ENCODE measurements around the gene MEG3.

Gene MEG3

GRCh38 chr14:100846309-100846859 lies 20.5 kb downstream of the MEG3 start:
- DNase-seq (ENCODE audit: low spot score): no peak

DNA sequence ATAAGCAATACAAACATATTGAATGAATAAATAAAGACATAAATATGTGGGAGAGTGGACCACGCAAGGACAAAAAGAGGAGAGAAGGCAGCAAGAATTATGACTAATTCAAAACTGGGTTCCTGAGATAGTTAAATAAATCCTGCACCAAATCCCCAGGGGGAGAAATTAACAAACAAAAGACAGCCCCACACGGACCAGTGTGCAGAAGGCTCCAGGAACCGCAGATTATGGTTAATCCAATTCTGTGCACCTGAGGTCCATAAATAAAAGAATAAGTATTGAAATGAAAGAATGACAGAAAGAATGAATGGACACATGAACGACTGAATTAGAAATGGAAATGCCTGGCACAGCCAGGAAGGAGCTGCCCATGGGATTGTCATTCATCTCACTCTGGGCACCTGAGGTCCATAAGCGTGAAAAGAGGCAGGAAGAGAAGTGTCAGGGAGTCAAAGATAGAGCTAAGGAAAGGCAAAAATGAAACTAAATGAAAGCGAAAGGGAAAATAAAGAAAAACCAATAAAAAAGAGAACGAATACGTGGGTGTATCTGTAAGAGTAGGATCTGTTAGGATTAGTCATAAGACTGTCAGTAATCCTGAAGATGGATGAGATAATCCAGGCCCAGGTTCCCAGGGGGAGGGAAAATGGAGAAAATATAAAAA lies 23.3 kb downstream of the MEG3 start:
- no peak for DNase-seq (ENCODE audit: low spot score)

DNA sequence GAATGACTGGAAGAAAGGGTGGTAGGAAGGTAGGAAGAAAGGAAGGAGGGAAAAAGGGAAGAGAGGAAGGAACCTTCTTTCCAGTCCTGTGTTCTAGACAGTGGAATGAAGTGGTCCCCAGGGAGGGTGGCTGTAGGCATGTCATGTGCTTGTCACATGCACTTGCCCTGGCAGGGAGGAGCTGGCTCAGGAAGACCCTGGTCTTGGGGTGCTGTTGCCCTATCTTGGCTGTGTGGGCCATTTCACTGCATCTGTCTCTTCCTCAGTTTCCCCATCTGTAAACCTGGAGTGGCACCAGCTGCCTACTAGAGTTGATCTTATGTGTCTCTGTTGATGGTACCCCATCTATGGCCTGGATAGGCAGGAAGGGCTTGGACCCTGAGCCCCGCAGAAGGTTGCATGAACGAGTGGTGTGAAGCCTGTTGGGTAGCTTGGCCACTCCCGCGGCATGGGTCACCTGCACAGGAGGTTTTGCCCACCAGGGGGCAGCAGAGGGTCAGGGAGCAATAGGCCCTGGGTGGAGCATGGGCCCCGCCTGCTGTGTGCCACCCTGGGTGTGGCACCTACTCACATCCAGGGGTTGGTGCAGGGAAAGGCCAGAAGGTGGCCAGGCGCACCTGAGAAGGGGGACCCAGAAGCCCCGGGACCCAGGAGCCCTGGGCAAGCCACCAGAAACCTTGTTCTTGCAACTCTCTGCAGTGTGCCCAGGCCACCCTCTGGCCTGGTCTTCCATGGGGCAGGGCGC lies 25.1 kb downstream of the MEG3 start:
- DNase-seq (ENCODE audit: low spot score): peak; percentile 58

DNA sequence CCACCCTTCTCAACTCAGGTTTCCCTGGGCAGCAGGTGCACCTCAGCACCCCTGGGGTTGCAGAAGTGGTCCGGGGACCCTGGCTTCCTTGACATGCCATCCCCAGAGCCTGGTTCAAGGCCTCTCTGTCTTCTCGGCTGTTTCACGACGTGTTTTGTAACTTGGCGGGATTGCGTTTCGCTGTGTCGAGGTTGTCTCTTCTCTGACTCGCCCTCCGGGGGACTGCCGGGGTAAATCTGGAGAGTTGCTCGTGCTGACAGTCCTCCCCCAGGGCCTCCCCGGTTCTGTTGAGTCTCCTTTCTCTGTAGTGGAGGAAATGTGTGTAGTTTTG lies 25.6 kb downstream of the MEG3 start:
- no peak for DNase-seq (ENCODE audit: low spot score)

DNA sequence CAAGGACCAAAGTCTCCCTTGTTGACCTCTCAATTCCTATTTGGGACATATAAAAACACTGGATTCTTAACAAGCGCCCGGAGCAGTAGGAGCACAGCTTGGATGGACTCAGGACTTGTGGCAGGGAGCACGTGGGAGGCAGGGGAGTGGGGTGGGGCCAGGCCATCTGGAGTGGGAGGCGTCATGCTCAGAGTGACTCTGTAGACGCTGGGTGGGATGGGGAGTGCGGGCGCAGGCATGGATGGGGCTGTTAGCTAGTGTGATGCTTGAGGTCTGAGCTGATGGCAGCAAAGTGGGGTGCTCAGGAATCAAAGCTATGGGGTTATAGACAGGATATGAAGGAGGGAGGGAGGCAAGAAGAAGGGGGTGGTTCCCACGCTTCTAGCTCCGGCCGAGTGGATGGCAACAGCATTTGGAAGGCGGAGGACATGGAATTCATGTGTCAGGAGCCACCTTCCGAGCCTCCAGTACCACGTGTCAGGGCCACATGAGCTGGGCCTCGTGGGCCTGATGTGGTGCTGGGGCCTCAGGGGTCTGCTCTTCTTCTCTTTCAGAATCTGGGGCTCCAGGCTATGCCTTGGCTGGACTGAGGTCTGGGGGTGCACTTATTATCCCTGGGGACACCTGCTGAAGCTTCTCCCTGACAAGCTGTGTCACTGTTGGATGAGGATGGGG lies 26.2 kb downstream of the MEG3 start:
- DNase-seq (ENCODE audit: low spot score): no peak

DNA sequence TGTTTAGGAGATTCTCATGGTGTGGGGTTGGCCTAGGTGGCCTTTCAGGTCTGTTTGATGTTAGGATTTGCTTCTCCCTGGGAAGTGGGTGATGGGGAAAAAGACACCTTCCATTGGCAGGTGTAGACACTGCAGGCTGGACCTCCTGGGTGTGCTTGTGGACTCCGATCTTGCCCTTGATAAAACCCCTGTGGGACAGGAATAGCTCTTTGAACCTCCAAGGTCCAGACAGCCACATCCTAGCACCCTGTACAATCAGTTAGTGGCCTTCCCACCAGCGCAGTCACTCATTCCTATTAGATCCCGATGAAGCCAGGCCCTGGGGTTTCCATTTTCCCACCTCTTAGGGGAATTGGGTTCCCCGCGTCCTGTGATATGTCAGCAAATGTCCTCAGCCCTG lies 28.5 kb downstream of the MEG3 start:
- no peak for DNase-seq (ENCODE audit: low spot score)

DNA sequence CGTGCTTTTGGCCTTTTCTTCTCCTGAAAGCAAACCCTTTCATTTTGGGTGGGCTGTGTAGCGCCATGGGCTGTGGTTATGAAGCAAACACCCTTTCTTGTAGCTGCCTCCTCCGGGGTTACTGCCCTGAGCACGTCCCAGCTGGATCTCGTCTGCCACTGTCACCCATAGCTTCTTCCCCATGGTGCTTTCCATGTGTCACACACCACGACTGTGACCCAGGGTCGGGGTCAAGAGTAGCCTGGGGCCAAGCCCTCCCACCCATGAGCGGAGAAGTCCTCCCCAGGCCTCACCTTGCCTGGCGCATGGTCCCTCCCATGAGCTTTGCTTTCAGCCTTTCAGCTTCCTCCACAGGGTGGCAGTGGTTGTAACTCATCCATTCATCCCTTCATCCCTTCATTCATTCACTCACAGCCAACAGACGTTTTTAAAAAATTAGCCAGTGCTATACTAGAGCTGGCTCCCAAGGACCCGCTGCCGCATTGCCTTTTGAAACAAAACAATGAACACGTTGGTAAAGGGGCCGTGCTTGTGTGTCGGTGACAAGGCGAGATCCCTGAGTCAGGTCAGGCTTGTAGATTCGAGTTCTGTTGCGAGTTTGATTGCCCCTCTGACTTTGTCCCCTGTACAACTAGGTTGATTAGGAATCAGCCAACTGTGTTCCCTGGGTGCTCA lies 29.5 kb downstream of the MEG3 start:
- no peak for DNase-seq (ENCODE audit: low spot score)

GRCh38 chr14:100856056-100856950 lies 30.4 kb downstream of the MEG3 start:
- no peak for DNase-seq (ENCODE audit: low spot score)

DNA sequence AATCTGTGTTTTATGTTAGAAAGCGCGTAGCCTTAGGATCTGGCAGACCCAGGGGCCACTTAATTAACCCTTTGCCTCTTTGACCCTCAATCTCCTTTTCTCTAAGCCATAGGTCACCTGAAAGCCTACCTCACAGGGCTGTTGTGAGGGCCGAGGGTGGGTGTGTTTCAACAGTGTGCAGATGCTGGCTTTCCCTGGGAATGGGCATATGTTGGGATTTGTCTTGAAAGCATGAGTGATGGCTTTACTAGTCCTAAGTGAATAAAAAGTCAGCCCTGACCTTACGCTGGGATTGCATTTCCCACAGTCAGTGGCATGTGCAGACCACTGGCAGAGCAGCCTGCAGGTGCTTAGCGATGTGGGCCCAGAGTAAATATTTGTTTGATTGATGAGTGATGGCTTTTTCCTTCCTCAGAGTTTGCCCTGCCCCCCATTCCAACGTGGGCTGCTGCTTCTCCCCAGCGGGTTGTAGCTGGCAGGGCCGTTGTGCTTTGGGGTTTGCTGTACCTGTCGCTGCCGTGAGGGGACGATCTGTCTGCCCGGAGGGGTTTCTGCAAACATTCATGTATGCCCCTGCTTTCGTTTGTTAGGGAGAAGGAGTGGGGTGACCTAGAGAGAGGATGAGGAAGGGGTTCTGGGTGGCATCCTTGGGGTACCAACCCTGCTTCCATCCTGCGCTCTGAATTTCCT lies 31.5 kb downstream of the MEG3 start:
- DNase-seq (ENCODE audit: low spot score): no peak

DNA sequence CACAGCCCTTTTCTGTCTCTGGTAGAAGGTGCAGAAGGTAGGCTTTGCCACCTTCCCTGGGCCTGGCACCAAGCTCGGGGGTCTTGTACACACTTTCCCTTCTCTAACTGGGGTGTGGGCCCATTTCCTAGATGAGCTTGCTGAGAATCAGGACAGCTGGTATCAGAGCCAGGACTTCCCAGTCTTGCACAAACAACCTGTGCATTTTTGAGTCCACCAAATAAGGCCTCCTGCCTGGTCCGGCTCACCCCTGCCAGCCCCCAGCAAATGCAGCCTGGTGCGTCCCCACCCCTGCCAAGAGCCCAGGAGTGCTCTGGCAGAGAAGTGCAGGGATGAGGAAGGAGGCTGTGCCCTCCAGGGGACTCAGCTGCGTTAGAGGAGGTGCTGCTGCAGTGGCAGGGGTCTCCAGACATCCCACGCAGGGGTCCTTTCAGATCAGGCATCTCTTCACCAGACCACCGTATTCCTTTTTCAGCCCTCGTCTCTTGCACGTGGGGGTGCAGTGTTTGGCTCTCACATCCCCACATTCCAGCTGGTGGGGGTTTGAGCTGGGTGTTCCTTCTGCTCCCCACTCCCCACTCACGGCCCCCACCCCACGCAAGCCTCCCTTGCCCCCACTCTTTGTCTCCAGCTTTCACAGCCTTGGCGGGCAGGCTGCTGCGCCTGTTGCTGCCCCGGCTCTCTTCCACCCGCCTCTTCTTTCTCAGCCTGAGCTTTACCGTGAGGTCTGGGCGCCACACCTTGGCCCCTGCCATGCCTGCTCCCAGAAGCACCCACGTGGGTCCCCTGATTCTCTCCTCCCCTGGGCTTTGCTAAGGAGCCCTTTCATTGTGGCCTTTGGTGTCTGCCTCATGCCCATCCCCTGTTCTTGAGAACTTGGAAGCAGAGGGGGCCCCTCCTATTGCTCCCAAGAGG lies 32.3 kb downstream of the MEG3 start:
- no peak for DNase-seq (ENCODE audit: low spot score)

DNA sequence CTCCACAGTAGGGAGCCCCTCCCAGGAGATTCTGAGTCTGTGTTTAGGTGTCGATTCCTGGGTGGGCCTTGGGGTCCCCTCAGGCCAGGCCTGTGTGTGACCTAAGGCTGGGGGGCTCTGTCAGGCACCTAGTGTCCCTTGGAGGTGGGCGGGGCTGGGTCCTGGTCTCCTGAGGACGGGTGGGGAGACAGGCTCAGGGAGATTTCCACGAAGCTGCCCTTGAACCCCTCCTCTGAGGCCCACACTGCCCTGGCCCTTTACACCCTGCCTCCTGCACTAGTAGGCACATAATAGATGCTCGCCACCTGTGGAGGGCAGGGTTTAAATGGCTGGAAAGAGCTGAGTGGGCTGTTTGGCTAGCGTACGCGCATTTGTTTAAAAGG lies 32.9 kb downstream of the MEG3 start:
- no peak for DNase-seq (ENCODE audit: low spot score)

DNA sequence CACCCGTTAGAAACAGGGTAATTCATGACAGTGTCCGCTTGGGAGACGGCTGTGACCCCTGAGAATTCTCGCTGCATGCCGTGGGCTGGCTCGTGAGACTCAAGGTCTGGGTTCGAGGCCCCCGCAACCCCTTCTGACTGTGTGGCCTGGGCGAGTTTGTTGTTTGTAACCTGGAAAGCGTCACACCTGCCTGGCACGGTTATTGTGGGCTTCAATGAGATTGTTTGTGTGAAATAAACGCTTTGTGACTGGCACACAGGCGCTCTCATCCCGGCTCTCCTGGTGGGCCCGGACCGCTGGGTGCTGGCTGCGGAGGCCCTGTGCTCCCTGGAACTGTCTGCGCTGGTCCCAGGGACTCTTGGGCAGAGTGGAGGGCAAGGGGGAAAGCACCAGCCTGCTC lies 33.9 kb downstream of the MEG3 start:
- DNase-seq (ENCODE audit: low spot score): no peak

GRCh38 chr14:100860556-100861187 lies 34.8 kb downstream of the MEG3 start:
- no peak for DNase-seq (ENCODE audit: low spot score)

DNA sequence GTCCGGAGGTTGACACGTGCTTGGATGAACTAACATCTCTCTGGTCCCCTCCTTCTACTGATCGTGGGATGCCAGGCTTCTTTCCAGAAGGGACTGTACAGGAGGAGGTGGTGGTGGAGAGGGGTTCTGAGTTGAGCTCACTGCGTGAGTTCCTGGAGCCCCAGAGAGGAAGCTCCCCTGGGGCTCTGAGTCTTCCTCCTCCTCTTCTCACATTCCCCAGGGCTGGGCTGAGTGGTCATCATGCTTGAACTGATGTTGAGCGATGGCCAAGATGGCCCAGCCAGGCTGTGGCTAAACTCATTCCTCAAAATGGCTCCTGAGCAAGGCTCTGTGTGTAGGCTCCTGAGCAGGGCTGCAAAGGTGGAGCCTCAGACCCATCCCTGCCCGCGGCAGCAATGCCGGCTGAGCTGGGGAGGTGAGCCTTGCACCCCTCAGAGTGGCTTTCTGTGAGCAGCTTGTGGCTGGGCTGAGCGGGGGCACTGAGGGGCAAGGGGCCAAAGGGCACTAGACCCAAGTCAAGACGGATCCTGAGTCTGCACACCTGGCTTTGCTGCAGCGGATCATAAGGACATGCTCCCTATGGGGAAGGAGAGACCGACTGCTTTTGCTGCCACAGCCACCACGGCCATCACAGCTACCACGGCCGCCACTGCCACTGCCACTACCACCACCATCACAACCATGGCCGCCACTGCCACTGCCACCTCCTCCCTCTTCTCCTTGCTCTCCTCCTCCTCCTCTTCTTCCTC lies 35.4 kb downstream of the MEG3 start:
- DNase-seq (ENCODE audit: low spot score): no peak

GRCh38 chr14:100861937-100862247 lies 36.0 kb downstream of the MEG3 start:
- no peak for DNase-seq (ENCODE audit: low spot score)

DNA sequence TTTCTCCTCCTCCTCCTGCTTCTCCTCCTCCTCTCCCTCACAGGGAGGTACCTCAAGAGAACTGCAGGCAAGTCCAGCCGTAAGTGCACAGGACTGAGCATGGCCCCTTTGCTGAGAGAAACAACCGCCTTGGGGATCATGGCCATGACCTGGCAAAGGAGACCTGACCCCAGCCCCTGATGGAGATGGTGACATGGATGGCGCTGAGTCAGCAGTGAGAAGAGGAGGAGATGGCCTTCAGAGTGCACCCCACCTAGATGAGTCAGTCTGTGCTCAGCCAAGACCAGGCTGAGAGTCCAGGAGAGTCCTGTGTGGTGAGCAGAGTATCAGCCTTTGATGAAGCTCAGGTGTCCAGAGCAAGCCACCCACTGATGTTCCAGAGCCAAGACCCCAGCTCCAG lies 36.4 kb downstream of the MEG3 start:
- DNase-seq (ENCODE audit: low spot score): no peak

DNA sequence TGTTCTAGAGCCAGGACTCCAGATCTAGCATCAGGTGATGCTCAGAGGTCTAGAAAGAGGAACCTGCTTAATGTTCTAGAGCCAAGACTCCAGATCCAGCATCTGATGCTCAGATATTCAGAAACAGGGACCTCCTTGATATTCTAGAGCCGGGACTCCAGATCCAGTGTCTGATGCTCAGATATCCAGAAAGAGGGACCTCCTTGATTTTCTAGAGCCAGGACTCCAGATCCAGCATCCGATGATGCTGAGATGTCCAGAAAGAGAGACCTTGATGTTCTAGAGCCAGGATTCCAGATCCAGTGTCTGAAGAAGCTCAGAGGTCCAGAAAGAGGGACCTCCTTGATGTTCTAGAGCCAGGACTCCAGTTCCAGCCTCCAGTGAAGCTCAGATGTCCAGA lies 36.9 kb downstream of the MEG3 start:
- no peak for DNase-seq (ENCODE audit: low spot score)

GRCh38 chr14:100864206-100864605 lies 38.3 kb downstream of the MEG3 start:
- no peak for DNase-seq (ENCODE audit: low spot score)

Data from RKO (cell line).